MM.1S (cell line): Measurements from ENCODE around the gene DHRS7C.

Source experiments
- DNase-seq: peaks from one replicate; pipeline ENCODE4 v3.0.0-alpha.2; 2015
- H2AFZ ChIP-seq: fragments of 300-600 bp; sonication (generic); 2 replicates; pipeline ENCODE4 v1.6.0; 2016; ENCODE audit warnings: antibody characterized with exemption, low read length
- H3F3A ChIP-seq: fragments of 300-600 bp; sonication (generic); 2 replicates; pipeline ENCODE4 v1.6.1; 2016; ENCODE audit warnings: mild to moderate bottlenecking, antibody characterized with exemption, low read length, moderate library complexity, mixed read lengths; ENCODE audit not compliant: insufficient read depth
- H3K27ac ChIP-seq: fragments of 300-600 bp; sonication (generic); 2 replicates; pipeline ENCODE4 v1.5.1; 2016; ENCODE audit warnings: mild to moderate bottlenecking, low read length
- H3K27me3 ChIP-seq: fragments of 300-600 bp; sonication (generic); replicated peaks from 2 replicates; pipeline ENCODE4 v1.6.0; 2016; ENCODE audit warnings: low read length; ENCODE audit not compliant: insufficient read depth
- H3K36me3 ChIP-seq: fragments of 300-600 bp; sonication (generic); replicated peaks from 2 replicates; pipeline ENCODE4 v1.6.1; 2016; ENCODE audit warnings: mild to moderate bottlenecking, low read length, mixed read lengths; ENCODE audit not compliant: insufficient read depth
- H3K4me1 ChIP-seq: fragments of 300-600 bp; sonication (generic); 2 replicates; pipeline ENCODE4 v1.6.1; 2016; ENCODE audit warnings: low read length, mixed read lengths
- H3K4me2 ChIP-seq: fragments of 300-600 bp; sonication (generic); 2 replicates; pipeline ENCODE4 v1.6.0; 2016; ENCODE audit warnings: low read depth, low read length
- H3K4me3 ChIP-seq: fragments of 300-600 bp; sonication (generic); 2 replicates; pipeline ENCODE4 v1.5.1; 2016; ENCODE audit warnings: low read length, mixed read lengths
- H3K79me2 ChIP-seq: fragments of 300-600 bp; sonication (generic); 2 replicates; pipeline ENCODE4 v1.6.1; 2016; ENCODE audit warnings: mixed run types, low read length, mixed read lengths
- H3K9ac ChIP-seq: fragments of 300-600 bp; sonication (generic); 2 replicates; pipeline ENCODE4 v1.6.1; 2016; ENCODE audit warnings: low read length, mixed read lengths
- H3K9me2 ChIP-seq: fragments of 300-600 bp; sonication (generic); replicated peaks from 2 replicates; pipeline ENCODE4 v1.6.1; 2016; ENCODE audit warnings: mild to moderate bottlenecking, low read length, mixed read lengths; ENCODE audit not compliant: insufficient read depth
- H3K9me3 ChIP-seq: fragments of 300-600 bp; sonication (generic); replicated peaks from 2 replicates; pipeline ENCODE4 v1.6.1; 2016; ENCODE audit warnings: mild to moderate bottlenecking, low read length, mixed read lengths; ENCODE audit not compliant: insufficient read depth
- H4K20me1 ChIP-seq: fragments of 300-600 bp; sonication (generic); 2 replicates; pipeline ENCODE4 v1.6.1; 2016; ENCODE audit warnings: mild to moderate bottlenecking, low read length, moderate library complexity, mixed read lengths; ENCODE audit not compliant: insufficient read depth
- EZH2 ChIP-seq: fragments of 300-600 bp; sonication (generic); optimal IDR thresholded peaks from 2 replicates; pipeline ENCODE3; 2017; ENCODE audit warnings: low read depth, mild to moderate bottlenecking, antibody characterized with exemption, low read length, mixed read lengths
- EZH2phosphoT487 ChIP-seq: fragments of 300-600 bp; sonication (generic); IDR thresholded peaks from 2 replicates; pipeline ENCODE4 v1.6.1; 2018; ENCODE audit warnings: antibody characterized with exemption, low read length
- TF ChIP-seq, protein P1 (sequence below): fragments of 300-600 bp; sonication (generic); IDR thresholded peaks from 2 replicates; pipeline ENCODE4 v1.5.1; 2016; ENCODE audit warnings: antibody characterized with exemption, low read length, mixed read lengths

Gene DHRS7C

DNA sequence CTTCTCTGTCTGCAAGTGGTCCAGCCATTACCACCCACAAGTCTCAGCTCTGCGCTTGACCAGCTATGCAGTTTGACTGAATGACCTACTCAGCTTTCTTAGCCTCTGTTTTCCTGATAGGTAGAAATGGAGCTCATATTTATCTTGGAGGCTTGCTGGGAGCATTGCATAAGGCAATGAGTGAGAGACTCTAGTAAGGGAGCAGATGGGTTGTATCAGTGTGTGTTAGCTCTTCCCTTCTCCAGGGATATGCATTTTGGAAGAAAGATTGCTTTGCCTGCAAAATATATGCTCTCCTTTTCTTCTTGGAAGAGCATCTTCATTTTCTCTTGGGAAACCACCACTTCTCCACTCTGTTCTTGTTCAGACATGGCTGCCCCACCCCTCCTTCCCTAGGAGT is 26.1 kb downstream of the DHRS7C start:
- Histone ChIP-seq H3K36me3 (no peaks in the 10 kb centered on the region), H3K9me3 (no peaks in the 10 kb centered on the region), H3K4me2 (no peak overlapping the region), H3K9me2 (no peaks in the 10 kb centered on the region), H3K4me1 (no peaks in the 10 kb centered on the region), H3K9ac (no peak overlapping the region), H3K27me3 (peaks cover 11% of the 10 kb centered on the region; the same call in 1 of the 2 replicates), H3K4me3 (no peak overlapping the region), H2AFZ (no peak overlapping the region), H3F3A (no peaks in the 10 kb centered on the region), H4K20me1 (no peaks in the 10 kb centered on the region), H3K79me2 (no peaks in the 10 kb centered on the region), H3K27ac (no peak overlapping the region)
- DNase-seq: no peak
- TF ChIP-seq EZH2phosphoT487 (no peak), EZH2 (no peak)
- TF ChIP-seq, protein P1, sequence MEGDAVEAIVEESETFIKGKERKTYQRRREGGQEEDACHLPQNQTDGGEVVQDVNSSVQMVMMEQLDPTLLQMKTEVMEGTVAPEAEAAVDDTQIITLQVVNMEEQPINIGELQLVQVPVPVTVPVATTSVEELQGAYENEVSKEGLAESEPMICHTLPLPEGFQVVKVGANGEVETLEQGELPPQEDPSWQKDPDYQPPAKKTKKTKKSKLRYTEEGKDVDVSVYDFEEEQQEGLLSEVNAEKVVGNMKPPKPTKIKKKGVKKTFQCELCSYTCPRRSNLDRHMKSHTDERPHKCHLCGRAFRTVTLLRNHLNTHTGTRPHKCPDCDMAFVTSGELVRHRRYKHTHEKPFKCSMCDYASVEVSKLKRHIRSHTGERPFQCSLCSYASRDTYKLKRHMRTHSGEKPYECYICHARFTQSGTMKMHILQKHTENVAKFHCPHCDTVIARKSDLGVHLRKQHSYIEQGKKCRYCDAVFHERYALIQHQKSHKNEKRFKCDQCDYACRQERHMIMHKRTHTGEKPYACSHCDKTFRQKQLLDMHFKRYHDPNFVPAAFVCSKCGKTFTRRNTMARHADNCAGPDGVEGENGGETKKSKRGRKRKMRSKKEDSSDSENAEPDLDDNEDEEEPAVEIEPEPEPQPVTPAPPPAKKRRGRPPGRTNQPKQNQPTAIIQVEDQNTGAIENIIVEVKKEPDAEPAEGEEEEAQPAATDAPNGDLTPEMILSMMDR: no peak

DNA sequence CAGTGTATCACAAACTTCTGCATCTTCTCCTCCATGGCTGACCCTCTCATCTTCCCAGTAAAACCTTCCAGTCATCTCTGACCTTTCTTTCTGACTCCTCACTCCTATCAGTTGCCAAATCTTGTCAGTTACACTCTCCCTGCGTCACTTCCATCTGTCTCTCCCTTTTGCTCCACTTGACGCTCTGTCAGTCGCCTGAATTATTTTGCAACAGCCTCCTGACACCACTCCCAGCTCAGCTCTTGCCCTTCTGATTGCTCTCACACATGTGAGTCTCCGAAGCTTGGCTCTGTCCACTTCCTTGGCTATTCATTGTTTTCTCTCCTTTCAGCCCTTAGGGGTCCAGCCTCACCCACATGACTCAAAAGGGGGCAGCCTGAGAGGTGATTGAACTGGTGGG is 27.7 kb downstream of the DHRS7C start:
- Histone ChIP-seq H4K20me1 (no peaks in the 10 kb centered on the region), H3K36me3 (no peaks in the 10 kb centered on the region), H3K4me1 (no peaks in the 10 kb centered on the region), H3K79me2 (no peaks in the 10 kb centered on the region), H3K27ac (no peak overlapping the region), H3K27me3 (peaks cover 20% of the 10 kb centered on the region), H3K4me2 (no peak overlapping the region), H2AFZ (no peak overlapping the region), H3K9me2 (no peaks in the 10 kb centered on the region), H3F3A (no peaks in the 10 kb centered on the region), H3K9me3 (no peaks in the 10 kb centered on the region), H3K4me3 (no peak overlapping the region), H3K9ac (no peak overlapping the region)
- DNase-seq: no peak
- TF ChIP-seq EZH2phosphoT487 (no peak), EZH2 (no peak)
- TF ChIP-seq, protein P1: no peak

DNA sequence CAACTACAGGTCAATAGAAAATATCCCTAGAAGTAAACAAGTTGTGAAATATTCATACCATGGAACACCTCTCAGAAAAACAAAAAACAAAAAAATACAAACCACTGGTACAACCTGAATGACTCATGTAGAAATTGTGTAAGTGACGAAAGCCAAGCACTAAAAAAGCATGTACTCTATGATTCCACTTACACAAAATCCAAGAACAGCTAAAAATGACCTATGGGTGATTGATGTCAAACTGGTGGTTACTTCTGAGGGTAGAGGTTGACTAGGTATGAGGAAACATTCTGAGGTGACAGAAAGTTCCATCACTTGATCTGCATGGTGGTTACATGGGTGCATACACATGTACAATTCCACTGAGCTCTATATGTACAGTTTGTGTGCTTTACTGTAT is 31.1 kb downstream of the DHRS7C start:
- Histone ChIP-seq H2AFZ (no peak overlapping the region), H3K9me3 (no peaks in the 10 kb centered on the region), H3K4me1 (no peaks in the 10 kb centered on the region), H3K4me2 (no peak overlapping the region), H3K36me3 (no peaks in the 10 kb centered on the region), H4K20me1 (no peaks in the 10 kb centered on the region), H3K27me3 (peaks cover 32% of the 10 kb centered on the region), H3K4me3 (no peak overlapping the region), H3K79me2 (no peaks in the 10 kb centered on the region), H3K9me2 (no peaks in the 10 kb centered on the region), H3K27ac (no peak overlapping the region), H3F3A (no peaks in the 10 kb centered on the region), H3K9ac (no peak overlapping the region)
- DNase-seq: no peak
- TF ChIP-seq, protein P1: no peak
- TF ChIP-seq EZH2 (no peak), EZH2phosphoT487 (no peak)
